B cell (primary cell): Measurements from ENCODE around the gene PCAT7. TPM values are rescaled to one million over a fixed set of nuclear protein-coding genes. Genes with fewer than 3 reads are reported as not detected.

ENCODE experiments used
- ATAC-seq: fragments of 200-7000 bp; cut with Tn5 transposase; one replicate; pipeline ENCODE4 v1.10.0; 2021; ENCODE audit warnings: low read depth, mild to moderate bottlenecking, moderate number of reproducible peaks, moderate library complexity
- CTCF ChIA-PET: fragments of 350-600 bp; sonication (Branson Sonifier 250); formaldehyde crosslinking; loops from one replicate; lab custom pipeline; 2021; ENCODE audit warnings: antibody characterized with exemption, inconsistent platforms; lab: Charles Lee
- POLR2A ChIA-PET: fragments of 350-600 bp; sonication (Branson Sonifier 250); formaldehyde crosslinking; loops from one replicate; lab custom pipeline; 2021; ENCODE audit warnings: antibody characterized with exemption; lab: Charles Lee
- DNase-seq: peaks from one replicate; pipeline ENCODE4 v3.0.0; 2013
- H2AFZ ChIP-seq: 2 replicates; pipeline ENCODE4 v1.6.1; 2012; ENCODE audit warnings: mild to moderate bottlenecking, low read depth, low read length; ENCODE audit not compliant: insufficient read depth, poor library complexity, severe bottlenecking
- H3K27ac ChIP-seq, 2 donors: 1 replicate in 1 of 2; 2 replicates in 1 of 2; pipeline ENCODE4 v1.5.1; 2012 to 2013; ENCODE audit warnings: low read length in 2 of 2, mild to moderate bottlenecking in 2 of 2, moderate library complexity in 1 of 2
- H3K27me3 ChIP-seq, 4 experiments: fragments of 200-600 bp in 1 of 4; sonication (generic) in 1 of 4; replicated peaks in 1 of 4; 1 replicate in 2 of 4; 2 replicates in 2 of 4; pipeline versions ENCODE4 v1.6.1 to v1.7.0; 2013 to 2016; ENCODE audit warnings: low read length in 3 of 4, mild to moderate bottlenecking in 2 of 4, mixed read lengths in 1 of 4, moderate library complexity in 1 of 4; ENCODE audit not compliant: insufficient read depth in 4 of 4, control insufficient read depth in 3 of 4; ENCODE audit errors: control extremely low read depth in 1 of 4
- H3K36me3 ChIP-seq, 2 experiments: replicated peaks in 1 of 2; 1 replicate in 1 of 2; 2 replicates in 1 of 2; pipeline versions ENCODE4 v1.6.1 to v1.7.1; 2013; ENCODE audit warnings: low read length in 1 of 2; ENCODE audit not compliant: insufficient read depth in 2 of 2, control insufficient read depth in 1 of 2; ENCODE audit errors: control extremely low read depth in 1 of 2, extremely low read depth in 1 of 2
- H3K4me1 ChIP-seq, 2 donors: fragments of 200-600 bp in 1 of 2; sonication (generic) in 1 of 2; 1 replicate in 1 of 2; 2 replicates in 1 of 2; pipeline versions ENCODE4 v1.5.1 to v1.6.1; 2013 to 2017; ENCODE audit warnings: low read length in 2 of 2; ENCODE audit not compliant: control insufficient read depth in 2 of 2, insufficient read depth in 2 of 2
- H3K4me2 ChIP-seq: replicated peaks from 2 replicates; pipeline ENCODE3; 2012; ENCODE audit warnings: mild to moderate bottlenecking, low read depth, low read length; ENCODE audit not compliant: poor library complexity, severe bottlenecking
- H3K4me3 ChIP-seq, 5 experiments: fragments of 200-600 bp in 1 of 5; sonication (generic) in 1 of 5; 1 replicate in 3 of 5; 2 replicates in 2 of 5; pipeline versions ENCODE4 v1.5.1 to v1.7.0; 2011 to 2016; ENCODE audit warnings: low read length in 4 of 5, mild to moderate bottlenecking in 4 of 5, low read depth in 2 of 5, control low read depth in 1 of 5, moderate library complexity in 1 of 5; ENCODE audit not compliant: insufficient read depth in 1 of 5; ENCODE audit errors: control extremely low read depth in 1 of 5, extremely low read depth in 1 of 5
- H3K79me2 ChIP-seq: fragments of 200-600 bp; sonication (generic); one replicate; pipeline ENCODE4 v1.6.0; 2016; ENCODE audit warnings: low read length; ENCODE audit not compliant: control insufficient read depth, insufficient read depth
- H3K9ac ChIP-seq: fragments of 200-600 bp; sonication (generic); 2 replicates; pipeline ENCODE4 v1.6.1; 2017; ENCODE audit warnings: mild to moderate bottlenecking, low read length, moderate library complexity
- H3K9me3 ChIP-seq, 3 donors: one replicate each; pipeline versions ENCODE4 v1.6.1 to v1.7.1; 2013; ENCODE audit warnings: low read length in 2 of 3; ENCODE audit not compliant: control insufficient read depth in 2 of 3, insufficient read depth in 1 of 3; ENCODE audit errors: control extremely low read depth in 1 of 3
- H4K20me1 ChIP-seq: 2 replicates; pipeline ENCODE4 v1.6.0; 2012; ENCODE audit warnings: mild to moderate bottlenecking, low read length; ENCODE audit not compliant: insufficient read depth, control insufficient read depth, poor library complexity, severe bottlenecking
- H3K27ac Mint-ChIP-seq: one replicate; pipeline ENCODE4 v1.8.0; 2021; ENCODE audit warnings: mixed read lengths
- H3K27me3 Mint-ChIP-seq: one replicate; pipeline ENCODE4 v1.8.0; 2021; ENCODE audit warnings: mixed read lengths
- H3K4me1 Mint-ChIP-seq: one replicate; pipeline ENCODE4 v1.8.0; 2021; ENCODE audit warnings: mixed read lengths
- H3K4me3 Mint-ChIP-seq: one replicate; pipeline ENCODE4 v1.8.0; 2021; ENCODE audit warnings: mixed read lengths
- H3K9me3 Mint-ChIP-seq: one replicate; pipeline ENCODE4 v1.8.0; 2022; ENCODE audit warnings: mixed read lengths; ENCODE audit not compliant: insufficient read depth
- CTCF ChIP-seq: fragments of 200-600 bp; IDR thresholded peaks from one replicate; pipeline ENCODE4 v1.8.0; 2022; ENCODE audit warnings: antibody characterized with exemption, mild to moderate bottlenecking
- EZH2 ChIP-seq: IDR thresholded peaks from 2 replicates; pipeline ENCODE4 v1.6.1; 2012; ENCODE audit warnings: borderline replicate concordance, low read depth, mild to moderate bottlenecking, moderate library complexity, low read length; ENCODE audit not compliant: insufficient read depth, poor library complexity, severe bottlenecking
- WGBS: methylation state at CpG from one replicate; pipeline ENCODE4 v1.1.5; 2013; ENCODE audit warnings: missing lambda C conversion rate; ENCODE audit not compliant: insufficient coverage; 5-methylcytosine and 5-hydroxymethylcytosine counted together
- intact Hi-C: fragments of 100-400 bp; cut with micrococcal nuclease; formaldehyde crosslinking; loops from one replicate; pipeline ENCODE4 v1.10.0; 2022
- polyA plus RNA-seq: library from polyadenylated mRNA; depleted of rRNA; stranded (reverse); fragments of >200 nt; gene quantifications from 2 replicates; pipeline ENCODE4 v1.2.3, GENCODE V29; 2012
- total RNA-seq, 2 donors: library from RNA; stranded (reverse); fragments of 120-200 nt in 1 of 2; gene quantifications; 1 replicate in 1 of 2; 2 replicates in 1 of 2; pipeline versions ENCODE4 v1.2.3 to v1.2.4, GENCODE V29; 2013 to 2022

Gene PCAT7
- total and polyA plus RNA-seq, 2 donors (not counting 1 experiment from before 2014, with no cell fraction given) = not detected

- H3K4me3 ChIP-seq = no peak overlapping the region
- no peak for ATAC-seq
- 80% methylated on average over 1 of the region's 4 CpGs for WGBS
- no peak overlapping the region for H3K27ac ChIP-seq
- DNase-seq = no peak
- no peaks in the 10 kb centered on the region for H3K4me1 ChIP-seq
- H3K4me2 ChIP-seq = no peak overlapping the region
- H4K20me1 ChIP-seq = no peaks in the 10 kb centered on the region
- ChIA-PET POLR2A (no interaction called here), CTCF (no interaction called here)
- H3K27me3 ChIP-seq = peaks cover 0 to 2% (median 0%) of the 10 kb centered on the region in 4 experiments
- peaks cover 0 to 4% (median 0%) of the 10 kb centered on the region in 3 donors for H3K9me3 ChIP-seq
- no peak for TF ChIP-seq EZH2
- no peak for TF ChIP-seq CTCF
- Mint-ChIP-seq H3K9me3 (no peaks in the 10 kb centered on the region), H3K27ac (no peak overlapping the region), H3K27me3 (peaks cover 10% of the 10 kb centered on the region), H3K4me1 (no peaks in the 10 kb centered on the region), H3K4me3 (no peak overlapping the region)
- H3K79me2 ChIP-seq = no peaks in the 10 kb centered on the region
- no peak overlapping the region for H3K9ac ChIP-seq
- no peaks in the 10 kb centered on the region for H3K36me3 ChIP-seq
- no peak overlapping the region for H2AFZ ChIP-seq
- intact Hi-C loops = no loop called here
These were observed 2.5 kb downstream of the PCAT7 start for GRCh38 chr9:94557376-94557775.

- no peak overlapping the region for H3K27ac Mint-ChIP-seq
- H3K9me3 Mint-ChIP-seq = peaks cover 5% of the 10 kb centered on the region
- H4K20me1 ChIP-seq = no peaks in the 10 kb centered on the region
- ATAC-seq (no peak), DNase-seq (no peak)
- H3K27me3 Mint-ChIP-seq = peaks cover 22% of the 10 kb centered on the region
- H3K9ac ChIP-seq = no peak overlapping the region
- ChIA-PET POLR2A (no interaction called here), CTCF (no interaction called here)
- no peak overlapping the region for H3K4me2 ChIP-seq
- no peaks in the 10 kb centered on the region for H3K9me3 ChIP-seq
- no peaks in the 10 kb centered on the region for H3K36me3 ChIP-seq
- intact Hi-C loops = no loop called here
- no peak overlapping the region for H2AFZ ChIP-seq
- H3K27me3 ChIP-seq = peaks cover 0 to 2% (median under 1%) of the 10 kb centered on the region in 4 experiments
- H3K4me1 ChIP-seq = no peaks in the 10 kb centered on the region
- H3K27ac ChIP-seq = no peak overlapping the region
- no peaks in the 10 kb centered on the region for H3K79me2 ChIP-seq
- H3K4me3 Mint-ChIP-seq = no peak overlapping the region
- 85% methylated on average over 2 of the region's 6 CpGs for WGBS
- no peak overlapping the region for H3K4me3 ChIP-seq
- H3K4me1 Mint-ChIP-seq = no peaks in the 10 kb centered on the region
- TF ChIP-seq CTCF (no peak), EZH2 (no peak)
These were observed 5.4 kb downstream of the PCAT7 start for GRCh38 chr9:94560237-94560636.
